ENCODE measurements around the gene SLC26A8. TPM values are rescaled to one million over a fixed set of nuclear protein-coding genes. Genes with fewer than 3 reads are reported as not detected.

SLC26A8 gene
- total RNA-seq, 2 experiments from 2014 or later, result not detected

DNA sequence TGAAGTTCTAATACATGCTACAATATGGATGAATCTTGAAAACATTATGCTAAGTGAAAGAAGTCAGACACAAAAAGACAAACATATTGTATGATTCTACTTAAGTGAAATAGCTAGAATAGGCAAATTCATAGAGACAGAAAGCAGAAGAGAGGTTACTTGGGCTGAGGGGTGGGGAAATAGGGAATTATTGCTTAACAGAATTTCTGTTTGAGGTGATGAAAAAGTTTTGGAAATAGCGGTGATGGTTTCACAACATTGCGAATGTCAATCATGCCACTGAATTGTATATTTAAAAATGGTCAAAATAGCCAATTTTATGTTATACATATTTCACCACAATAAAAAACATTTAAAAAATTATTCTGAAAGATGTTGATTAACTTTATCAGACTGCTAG is 6.1 kb downstream of the SLC26A8 start:
- Mint-ChIP-seq H3K4me1 (ENCODE audit: low read depth) (no peaks in the 10 kb centered on the region), H3K9me3 (no peaks in the 10 kb centered on the region), H3K27me3 (peaks cover 16% of the 10 kb centered on the region), H3K4me3 (no peak overlapping the region), H3K36me3 (ENCODE audit: low read depth) (no peaks in the 10 kb centered on the region), H3K27ac (no peak overlapping the region)
- DNase-seq, result no peak
- TF ChIP-seq, protein P1, sequence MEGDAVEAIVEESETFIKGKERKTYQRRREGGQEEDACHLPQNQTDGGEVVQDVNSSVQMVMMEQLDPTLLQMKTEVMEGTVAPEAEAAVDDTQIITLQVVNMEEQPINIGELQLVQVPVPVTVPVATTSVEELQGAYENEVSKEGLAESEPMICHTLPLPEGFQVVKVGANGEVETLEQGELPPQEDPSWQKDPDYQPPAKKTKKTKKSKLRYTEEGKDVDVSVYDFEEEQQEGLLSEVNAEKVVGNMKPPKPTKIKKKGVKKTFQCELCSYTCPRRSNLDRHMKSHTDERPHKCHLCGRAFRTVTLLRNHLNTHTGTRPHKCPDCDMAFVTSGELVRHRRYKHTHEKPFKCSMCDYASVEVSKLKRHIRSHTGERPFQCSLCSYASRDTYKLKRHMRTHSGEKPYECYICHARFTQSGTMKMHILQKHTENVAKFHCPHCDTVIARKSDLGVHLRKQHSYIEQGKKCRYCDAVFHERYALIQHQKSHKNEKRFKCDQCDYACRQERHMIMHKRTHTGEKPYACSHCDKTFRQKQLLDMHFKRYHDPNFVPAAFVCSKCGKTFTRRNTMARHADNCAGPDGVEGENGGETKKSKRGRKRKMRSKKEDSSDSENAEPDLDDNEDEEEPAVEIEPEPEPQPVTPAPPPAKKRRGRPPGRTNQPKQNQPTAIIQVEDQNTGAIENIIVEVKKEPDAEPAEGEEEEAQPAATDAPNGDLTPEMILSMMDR (IDR thresholded peaks at IDR 0.05), result no peak
- Histone ChIP-seq H3K4me1 (ENCODE audit: insufficient read depth, low read length) (no peaks in the 10 kb centered on the region), H3K4me3 (ENCODE audit: low read length) (no peak overlapping the region), H3K27me3 (ENCODE audit: control insufficient read depth in 1 of 2, insufficient read depth in 2 of 2, low read length in 2 of 2) (peaks cover 0 to 5% of the 10 kb centered on the region in 2 experiments), H3K36me3 (ENCODE audit: insufficient read depth, low read length) (no peaks in the 10 kb centered on the region), H3K9me3 (ENCODE audit: control insufficient read depth in 1 of 2, insufficient read depth in 1 of 2, low read length in 2 of 2) (no peaks in the 10 kb centered on the region), H3K27ac (ENCODE audit: low read depth in 1 of 2, low read length in 2 of 2) (no peak overlapping the region)
- ChIA-PET CTCF (interaction anchor here (0.9 kb wide), 1 partner anchor 9 kb away, joined by 3 read pairs; the partner anchor contains the start of gene MAPK14), POLR2A (no interaction called here)
- intact Hi-C loops (cut with DNase I, micrococcal nuclease), result no loop called here
- ATAC-seq (ENCODE audit: poor library complexity), result no peak

DNA sequence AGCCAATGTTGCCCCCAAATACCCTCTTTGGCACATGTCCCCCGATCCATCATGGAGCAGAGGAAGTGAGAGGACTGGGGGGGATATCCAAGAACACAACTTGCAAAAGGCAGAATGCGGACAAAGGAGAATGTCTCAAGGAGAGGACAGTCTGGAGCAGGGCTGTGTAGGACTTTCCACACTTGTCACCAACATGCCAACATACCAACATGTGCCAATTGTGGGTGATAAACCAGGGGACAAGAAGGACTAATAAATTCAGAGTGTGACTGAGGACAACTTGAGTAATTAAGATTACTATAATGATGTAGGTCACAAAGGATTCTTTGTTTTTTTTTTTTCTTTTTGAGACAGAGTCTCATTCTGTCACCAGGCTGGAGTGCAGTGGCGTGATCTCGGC is 8.8 kb downstream of the SLC26A8 start:
- Mint-ChIP-seq H3K4me3 (no peak overlapping the region), H3K9me3 (no peaks in the 10 kb centered on the region), H3K36me3 (ENCODE audit: low read depth) (no peaks in the 10 kb centered on the region), H3K4me1 (ENCODE audit: low read depth) (no peaks in the 10 kb centered on the region), H3K27me3 (peaks cover 11% of the 10 kb centered on the region), H3K27ac (no peak overlapping the region)
- no peaks in the 10 kb centered on the region for H3K36me3 ChIP-seq (ENCODE audit: insufficient read depth, low read length)
- H3K27ac ChIP-seq (ENCODE audit: low read depth in 1 of 2, low read length in 2 of 2), result no peak overlapping the region
- no peaks in the 10 kb centered on the region for H3K9me3 ChIP-seq (ENCODE audit: control insufficient read depth in 1 of 2, insufficient read depth in 1 of 2, low read length in 2 of 2)
- DNase-seq, result no peak
- no peaks in the 10 kb centered on the region for H3K27me3 ChIP-seq (ENCODE audit: control insufficient read depth in 1 of 2, insufficient read depth in 2 of 2, low read length in 2 of 2)
- H3K4me1 ChIP-seq (ENCODE audit: insufficient read depth, low read length), result no peaks in the 10 kb centered on the region
- TF ChIP-seq, protein P1 (IDR thresholded peaks at IDR 0.05), result no peak
- ChIA-PET POLR2A (no interaction called here), CTCF (no interaction called here)
- ATAC-seq (ENCODE audit: poor library complexity), result no peak
- H3K4me3 ChIP-seq (ENCODE audit: low read length), result no peak overlapping the region
- intact Hi-C loops (cut with DNase I, micrococcal nuclease), result no loop called here

DNA sequence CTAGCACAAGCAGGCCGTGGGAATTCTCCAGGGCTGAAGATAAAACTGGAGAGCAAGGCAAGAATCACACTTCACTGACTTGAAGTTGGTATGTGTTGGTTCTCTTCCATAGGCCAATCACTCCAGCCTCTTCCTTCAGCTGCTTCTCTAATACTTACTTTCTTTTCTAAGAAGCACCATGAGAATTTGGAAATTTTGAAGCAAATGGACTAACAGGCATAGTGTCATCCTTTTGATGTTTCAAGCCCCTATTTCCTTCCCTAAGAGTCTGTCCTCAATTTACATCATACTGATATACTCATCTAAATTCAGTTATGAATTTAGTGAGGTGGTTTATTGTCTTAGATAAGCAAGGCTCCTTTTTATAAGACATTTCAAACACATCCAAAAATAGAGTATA is 24.0 kb downstream of the SLC26A8 start:
- H3K4me1 Mint-ChIP-seq (ENCODE audit: low read depth), result no peaks in the 10 kb centered on the region
- TF ChIP-seq, protein P1 (IDR thresholded peaks at IDR 0.05), result no peak
- no peak overlapping the region for H3K4me3 ChIP-seq (ENCODE audit: low read length)
- DNase-seq (no peak), ATAC-seq (ENCODE audit: poor library complexity) (no peak)
- H3K4me1 ChIP-seq (ENCODE audit: insufficient read depth, low read length), result no peaks in the 10 kb centered on the region
- H3K36me3 ChIP-seq (ENCODE audit: insufficient read depth, low read length), result no peaks in the 10 kb centered on the region
- H3K27me3 ChIP-seq (ENCODE audit: control insufficient read depth in 1 of 2, insufficient read depth in 2 of 2, low read length in 2 of 2), result no peaks in the 10 kb centered on the region
- H3K9me3 Mint-ChIP-seq, result no peaks in the 10 kb centered on the region
- intact Hi-C loops (cut with DNase I, micrococcal nuclease), result no loop called here
- H3K4me3 Mint-ChIP-seq, result no peak overlapping the region
- ChIA-PET CTCF (no interaction called here), POLR2A (no interaction called here)
- no peaks in the 10 kb centered on the region for H3K36me3 Mint-ChIP-seq (ENCODE audit: low read depth)
- peaks cover 2% of the 10 kb centered on the region for H3K27me3 Mint-ChIP-seq
- H3K27ac Mint-ChIP-seq, result no peak overlapping the region
- no peak overlapping the region for H3K27ac ChIP-seq (ENCODE audit: low read depth in 1 of 2, low read length in 2 of 2)
- no peaks in the 10 kb centered on the region for H3K9me3 ChIP-seq (ENCODE audit: control insufficient read depth in 1 of 2, insufficient read depth in 1 of 2, low read length in 2 of 2)
